B cell (primary cell): ENCODE results near the gene MIOS. TPM values are rescaled to one million over a fixed set of nuclear protein-coding genes. Genes with fewer than 3 reads are reported as not detected.
A peak's percentile ranks its signal among the peaks of the same experiment; 100 is the strongest.

Experiments used
- ATAC-seq: fragments of 200-7000 bp; cut with Tn5 transposase; one replicate; pipeline ENCODE4 v1.10.0; 2021; ENCODE audit warnings: low read depth, mild to moderate bottlenecking, moderate number of reproducible peaks, moderate library complexity
- CTCF ChIA-PET: fragments of 350-600 bp; sonication (Branson Sonifier 250); formaldehyde crosslinking; loops from one replicate; lab custom pipeline; 2021; ENCODE audit warnings: antibody characterized with exemption, inconsistent platforms; lab: Charles Lee
- POLR2A ChIA-PET: fragments of 350-600 bp; sonication (Branson Sonifier 250); formaldehyde crosslinking; loops from one replicate; lab custom pipeline; 2021; ENCODE audit warnings: antibody characterized with exemption; lab: Charles Lee
- DNase-seq: peaks from one replicate; pipeline ENCODE4 v3.0.0; 2013
- H2AFZ ChIP-seq: 2 replicates; pipeline ENCODE4 v1.6.1; 2012; ENCODE audit warnings: mild to moderate bottlenecking, low read depth, low read length; ENCODE audit not compliant: insufficient read depth, poor library complexity, severe bottlenecking
- H3K27ac ChIP-seq, 2 donors: 1 replicate in 1 of 2; 2 replicates in 1 of 2; pipeline ENCODE4 v1.5.1; 2012 to 2013; ENCODE audit warnings: low read length in 2 of 2, mild to moderate bottlenecking in 2 of 2, moderate library complexity in 1 of 2
- H3K27me3 ChIP-seq, 4 experiments: fragments of 200-600 bp in 1 of 4; sonication (generic) in 1 of 4; replicated peaks in 1 of 4; 1 replicate in 2 of 4; 2 replicates in 2 of 4; pipeline versions ENCODE4 v1.6.1 to v1.7.0; 2013 to 2016; ENCODE audit warnings: low read length in 3 of 4, mild to moderate bottlenecking in 2 of 4, mixed read lengths in 1 of 4, moderate library complexity in 1 of 4; ENCODE audit not compliant: insufficient read depth in 4 of 4, control insufficient read depth in 3 of 4; ENCODE audit errors: control extremely low read depth in 1 of 4
- H3K36me3 ChIP-seq, 2 experiments: replicated peaks in 1 of 2; 1 replicate in 1 of 2; 2 replicates in 1 of 2; pipeline versions ENCODE4 v1.6.1 to v1.7.1; 2013; ENCODE audit warnings: low read length in 1 of 2; ENCODE audit not compliant: insufficient read depth in 2 of 2, control insufficient read depth in 1 of 2; ENCODE audit errors: control extremely low read depth in 1 of 2, extremely low read depth in 1 of 2
- H3K4me1 ChIP-seq, 2 donors: fragments of 200-600 bp in 1 of 2; sonication (generic) in 1 of 2; 1 replicate in 1 of 2; 2 replicates in 1 of 2; pipeline versions ENCODE4 v1.5.1 to v1.6.1; 2013 to 2017; ENCODE audit warnings: low read length in 2 of 2; ENCODE audit not compliant: control insufficient read depth in 2 of 2, insufficient read depth in 2 of 2
- H3K4me2 ChIP-seq: replicated peaks from 2 replicates; pipeline ENCODE3; 2012; ENCODE audit warnings: mild to moderate bottlenecking, low read depth, low read length; ENCODE audit not compliant: poor library complexity, severe bottlenecking
- H3K4me3 ChIP-seq, 5 experiments: fragments of 200-600 bp in 1 of 5; sonication (generic) in 1 of 5; 1 replicate in 3 of 5; 2 replicates in 2 of 5; pipeline versions ENCODE4 v1.5.1 to v1.7.0; 2011 to 2016; ENCODE audit warnings: low read length in 4 of 5, mild to moderate bottlenecking in 4 of 5, low read depth in 2 of 5, control low read depth in 1 of 5, moderate library complexity in 1 of 5; ENCODE audit not compliant: insufficient read depth in 1 of 5; ENCODE audit errors: control extremely low read depth in 1 of 5, extremely low read depth in 1 of 5
- H3K79me2 ChIP-seq: fragments of 200-600 bp; sonication (generic); one replicate; pipeline ENCODE4 v1.6.0; 2016; ENCODE audit warnings: low read length; ENCODE audit not compliant: control insufficient read depth, insufficient read depth
- H3K9ac ChIP-seq: fragments of 200-600 bp; sonication (generic); 2 replicates; pipeline ENCODE4 v1.6.1; 2017; ENCODE audit warnings: mild to moderate bottlenecking, low read length, moderate library complexity
- H3K9me3 ChIP-seq, 3 donors: one replicate each; pipeline versions ENCODE4 v1.6.1 to v1.7.1; 2013; ENCODE audit warnings: low read length in 2 of 3; ENCODE audit not compliant: control insufficient read depth in 2 of 3, insufficient read depth in 1 of 3; ENCODE audit errors: control extremely low read depth in 1 of 3
- H4K20me1 ChIP-seq: 2 replicates; pipeline ENCODE4 v1.6.0; 2012; ENCODE audit warnings: mild to moderate bottlenecking, low read length; ENCODE audit not compliant: insufficient read depth, control insufficient read depth, poor library complexity, severe bottlenecking
- H3K27ac Mint-ChIP-seq: one replicate; pipeline ENCODE4 v1.8.0; 2021; ENCODE audit warnings: mixed read lengths
- H3K27me3 Mint-ChIP-seq: one replicate; pipeline ENCODE4 v1.8.0; 2021; ENCODE audit warnings: mixed read lengths
- H3K4me1 Mint-ChIP-seq: one replicate; pipeline ENCODE4 v1.8.0; 2021; ENCODE audit warnings: mixed read lengths
- H3K4me3 Mint-ChIP-seq: one replicate; pipeline ENCODE4 v1.8.0; 2021; ENCODE audit warnings: mixed read lengths
- H3K9me3 Mint-ChIP-seq: one replicate; pipeline ENCODE4 v1.8.0; 2022; ENCODE audit warnings: mixed read lengths; ENCODE audit not compliant: insufficient read depth
- EZH2 ChIP-seq: IDR thresholded peaks from 2 replicates; pipeline ENCODE4 v1.6.1; 2012; ENCODE audit warnings: borderline replicate concordance, low read depth, mild to moderate bottlenecking, moderate library complexity, low read length; ENCODE audit not compliant: insufficient read depth, poor library complexity, severe bottlenecking
- WGBS: methylation state at CpG from one replicate; pipeline ENCODE4 v1.1.5; 2013; ENCODE audit warnings: missing lambda C conversion rate; ENCODE audit not compliant: insufficient coverage; 5-methylcytosine and 5-hydroxymethylcytosine counted together
- intact Hi-C: fragments of 100-400 bp; cut with micrococcal nuclease; formaldehyde crosslinking; loops from one replicate; pipeline ENCODE4 v1.10.0; 2022
- polyA plus RNA-seq: library from polyadenylated mRNA; depleted of rRNA; stranded (reverse); fragments of >200 nt; gene quantifications from 2 replicates; pipeline ENCODE4 v1.2.3, GENCODE V29; 2012
- total RNA-seq, 2 donors: library from RNA; stranded (reverse); fragments of 120-200 nt in 1 of 2; gene quantifications; 1 replicate in 1 of 2; 2 replicates in 1 of 2; pipeline versions ENCODE4 v1.2.3 to v1.2.4, GENCODE V29; 2013 to 2022
- TF ChIP-seq, protein P1 (sequence below): fragments of 200-600 bp; IDR thresholded peaks from one replicate; pipeline ENCODE4 v1.8.0; 2022; ENCODE audit warnings: antibody characterized with exemption, mild to moderate bottlenecking

Gene MIOS
- total and polyA plus RNA-seq, 2 donors (not counting 1 experiment from before 2014, with no cell fraction given): 28.9 to 50.1 TPM

DNA sequence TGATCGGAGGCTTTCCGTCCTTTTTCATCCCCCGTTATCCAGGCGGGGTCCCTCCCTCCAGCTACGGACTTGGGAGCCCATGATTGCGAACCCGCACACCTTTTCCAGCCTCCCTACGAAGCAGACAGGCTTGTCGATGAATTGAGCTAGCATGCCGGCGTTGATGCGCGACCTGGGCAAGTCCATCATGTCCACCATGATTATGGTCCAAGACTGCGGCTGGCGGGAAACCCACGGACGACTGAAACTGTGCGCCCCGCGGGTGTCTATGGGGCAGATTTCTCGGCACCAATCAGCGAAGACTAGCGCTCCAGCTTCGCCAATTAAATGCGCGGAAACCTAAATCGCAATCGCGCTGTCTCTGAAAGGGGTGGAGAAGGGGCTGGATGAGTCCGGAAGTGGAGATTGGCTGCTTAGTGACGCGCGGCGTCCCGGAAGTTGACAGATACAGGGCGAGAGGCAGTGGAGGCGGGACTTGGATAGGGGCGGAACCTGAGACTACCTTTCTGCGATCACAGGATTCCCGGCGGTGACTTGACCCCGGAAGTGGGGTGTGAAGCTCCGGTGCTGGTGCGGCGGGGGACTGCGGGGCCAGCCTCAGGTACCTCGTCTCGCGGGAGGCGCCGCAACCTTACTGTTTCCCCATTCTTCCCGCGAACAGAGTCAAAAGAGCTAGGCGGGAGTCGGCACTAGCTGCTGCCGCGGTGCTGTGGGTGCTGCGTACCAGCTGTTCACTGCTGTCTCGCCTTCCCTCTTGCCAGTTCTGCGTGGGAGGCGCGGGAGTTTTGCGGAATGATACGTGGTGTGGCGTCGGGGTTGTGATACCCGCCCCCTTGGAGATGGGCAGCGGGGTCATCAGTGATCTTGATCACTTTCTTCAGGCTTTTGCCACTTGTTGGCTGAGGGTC, 73.8 kb downstream of the MIOS start, which contains the start of gene UMAD1:
TSS of gene UMAD1 (plus strand) at position 532 of the 908 bp plus-strand sequence. CDS start 32,620 bp downstream, outside the sequence.
- TF ChIP-seq EZH2: no peak
- TF ChIP-seq, protein P1, sequence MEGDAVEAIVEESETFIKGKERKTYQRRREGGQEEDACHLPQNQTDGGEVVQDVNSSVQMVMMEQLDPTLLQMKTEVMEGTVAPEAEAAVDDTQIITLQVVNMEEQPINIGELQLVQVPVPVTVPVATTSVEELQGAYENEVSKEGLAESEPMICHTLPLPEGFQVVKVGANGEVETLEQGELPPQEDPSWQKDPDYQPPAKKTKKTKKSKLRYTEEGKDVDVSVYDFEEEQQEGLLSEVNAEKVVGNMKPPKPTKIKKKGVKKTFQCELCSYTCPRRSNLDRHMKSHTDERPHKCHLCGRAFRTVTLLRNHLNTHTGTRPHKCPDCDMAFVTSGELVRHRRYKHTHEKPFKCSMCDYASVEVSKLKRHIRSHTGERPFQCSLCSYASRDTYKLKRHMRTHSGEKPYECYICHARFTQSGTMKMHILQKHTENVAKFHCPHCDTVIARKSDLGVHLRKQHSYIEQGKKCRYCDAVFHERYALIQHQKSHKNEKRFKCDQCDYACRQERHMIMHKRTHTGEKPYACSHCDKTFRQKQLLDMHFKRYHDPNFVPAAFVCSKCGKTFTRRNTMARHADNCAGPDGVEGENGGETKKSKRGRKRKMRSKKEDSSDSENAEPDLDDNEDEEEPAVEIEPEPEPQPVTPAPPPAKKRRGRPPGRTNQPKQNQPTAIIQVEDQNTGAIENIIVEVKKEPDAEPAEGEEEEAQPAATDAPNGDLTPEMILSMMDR: no peak
- peak within 1 kb of the TSS; percentile 83 to 99 (median 93) for H3K4me3 ChIP-seq
- H3K79me2 ChIP-seq: peaks cover 53% of the 10 kb centered on the region
- Mint-ChIP-seq H3K27ac (peak within 1 kb of the TSS; percentile 98), H3K4me3 (peak within 1 kb of the TSS; percentile 87), H3K4me1 (peaks cover 45% of the 10 kb centered on the region), H3K9me3 (no peaks in the 10 kb centered on the region), H3K27me3 (no peaks in the 10 kb centered on the region)
- DNase-seq (peak; percentile 99), ATAC-seq (peak; percentile 91)
- peak within 1 kb of the TSS; percentile 82 for H2AFZ ChIP-seq
- peaks cover 0 to 10% of the 10 kb centered on the region in 2 experiments for H3K36me3 ChIP-seq
- peaks cover 15 to 17% of the 10 kb centered on the region in 2 donors for H3K4me1 ChIP-seq
- no peaks in the 10 kb centered on the region for H3K27me3 ChIP-seq
- peak within 1 kb of the TSS; percentile 98 for H3K9ac ChIP-seq
- H4K20me1 ChIP-seq: no peaks in the 10 kb centered on the region
- H3K27ac ChIP-seq: peak within 1 kb of the TSS; percentile 98 to 99
- H3K9me3 ChIP-seq: no peaks in the 10 kb centered on the region
- H3K4me2 ChIP-seq: peak within 1 kb of the TSS; percentile 80
- POLR2A ChIA-PET: interaction anchor here (0.6 to 1.4 kb wide), 11 partner anchors 73 to 538 kb away, joined by 3 to 9 read pairs (median 4); partner anchors contain the start of genes C1GALT1 and GLCCI1
- CTCF ChIA-PET: interaction anchor here (0.6 to 5.0 kb wide), 9 partner anchors 41 to 936 kb away, joined by 3 to 22 read pairs (median 3); no protein-coding TSS in a partner anchor
- intact Hi-C loops: loop anchor here (1.0 to 5.0 kb wide), 6 partner anchors 73 to 458 kb away; partner anchors contain the start of genes C1GALT1 and GLCCI1
- WGBS: under 1% methylated on average over 58 of the region's 68 CpGs
